ENCODE results near the gene TPSAB1.
"Not testable (repeated sequence)": the region's sequence is repeated elsewhere in the genome, so short reads cannot be mapped to it uniquely, and the experiment has no call there.

TPSAB1 gene

GRCh38 chr16:1244881-1245280 lies 4.4 kb downstream of the TPSAB1 start:
- Histone ChIP-seq H3K79me2 (ENCODE audit: insufficient read depth, low read depth) (no peaks in the 10 kb centered on the region), H3K27me3 (ENCODE audit: insufficient read depth, low read depth) (peaks cover 37% of the 10 kb centered on the region), H4K20me1 (ENCODE audit: insufficient read depth) (no peaks in the 10 kb centered on the region), H2AFZ (ENCODE audit: low read depth) (no peak overlapping the region), H3K4me3 (IDR thresholded peaks at IDR 0.05; ENCODE audit: insufficient read depth, low read depth, low read length) (no peak overlapping the region), H3K36me3 (ENCODE audit: insufficient read depth) (no peaks in the 10 kb centered on the region), H3K4me1 (ENCODE audit: low read depth, poor library complexity, severe bottlenecking) (no peaks in the 10 kb centered on the region), H3K27ac (no peak overlapping the region), H3K4me2 (no peak overlapping the region), H3K9ac (no peak overlapping the region)
- no peak for TF ChIP-seq CTCF (conservative IDR thresholded peaks at IDR 0.05; ENCODE audit: low read depth, low read length)

GRCh38 chr16:1245452-1246020 lies 5.0 kb downstream of the TPSAB1 start:
- Histone ChIP-seq H3K27me3 (ENCODE audit: insufficient read depth, low read depth) (peaks cover 37% of the 10 kb centered on the region), H3K27ac (no peak overlapping the region)

GRCh38 chr16:1247903-1248537 lies 7.5 kb downstream of the TPSAB1 start:
- H3K4me1 ChIP-seq (ENCODE audit: low read depth, poor library complexity, severe bottlenecking); H3K79me2 ChIP-seq (ENCODE audit: insufficient read depth, low read depth); H3K27ac ChIP-seq; H3K9ac ChIP-seq; H2AFZ ChIP-seq (ENCODE audit: low read depth); H3K4me2 ChIP-seq; H3K4me3 ChIP-seq (IDR thresholded peaks at IDR 0.05; ENCODE audit: insufficient read depth, low read depth, low read length); H4K20me1 ChIP-seq (ENCODE audit: insufficient read depth); H3K36me3 ChIP-seq (ENCODE audit: insufficient read depth): not testable (repeated sequence)
- H3K27me3 ChIP-seq (ENCODE audit: insufficient read depth, low read depth), result peaks cover 42% of the 10 kb centered on the region

More at GRCh38 chr16:1245452-1246020, 5.0 kb downstream of the TPSAB1 start:
- Histone ChIP-seq H4K20me1 (ENCODE audit: insufficient read depth) (no peaks in the 10 kb centered on the region), H3K4me3 (IDR thresholded peaks at IDR 0.05; ENCODE audit: insufficient read depth, low read depth, low read length) (no peak overlapping the region), H3K36me3 (ENCODE audit: insufficient read depth) (no peaks in the 10 kb centered on the region), H3K9ac (no peak overlapping the region), H2AFZ (ENCODE audit: low read depth) (no peak overlapping the region), H3K4me1 (ENCODE audit: low read depth, poor library complexity, severe bottlenecking) (no peaks in the 10 kb centered on the region), H3K4me2 (no peak overlapping the region), H3K79me2 (ENCODE audit: insufficient read depth, low read depth) (no peaks in the 10 kb centered on the region)
- TF ChIP-seq CTCF (conservative IDR thresholded peaks at IDR 0.05; ENCODE audit: low read depth, low read length), result no peak

- peaks cover 36% of the 10 kb centered on the region for H3K27me3 ChIP-seq (ENCODE audit: insufficient read depth, low read depth)
- not testable (repeated sequence) for H4K20me1 ChIP-seq (ENCODE audit: insufficient read depth); H3K27ac ChIP-seq; H3K79me2 ChIP-seq (ENCODE audit: insufficient read depth, low read depth); H3K4me1 ChIP-seq (ENCODE audit: low read depth, poor library complexity, severe bottlenecking); H2AFZ ChIP-seq (ENCODE audit: low read depth); H3K36me3 ChIP-seq (ENCODE audit: insufficient read depth); H3K9ac ChIP-seq; H3K4me2 ChIP-seq; H3K4me3 ChIP-seq (IDR thresholded peaks at IDR 0.05; ENCODE audit: insufficient read depth, low read depth, low read length)
These were observed 8.7 kb downstream of the TPSAB1 start for GRCh38 chr16:1249031-1249755.

GRCh38 chr16:1253701-1254364 lies 13.3 kb downstream of the TPSAB1 start:
- H3K27me3 ChIP-seq (ENCODE audit: insufficient read depth, low read depth), result peaks cover 35% of the 10 kb centered on the region
- H3K4me2 ChIP-seq; H3K9ac ChIP-seq; H3K36me3 ChIP-seq (ENCODE audit: insufficient read depth); H3K27ac ChIP-seq; H2AFZ ChIP-seq (ENCODE audit: low read depth); H4K20me1 ChIP-seq (ENCODE audit: insufficient read depth); H3K4me1 ChIP-seq (ENCODE audit: low read depth, poor library complexity, severe bottlenecking); H3K79me2 ChIP-seq (ENCODE audit: insufficient read depth, low read depth); H3K4me3 ChIP-seq (IDR thresholded peaks at IDR 0.05; ENCODE audit: insufficient read depth, low read depth, low read length): not testable (repeated sequence)

GRCh38 chr16:1254821-1255220 lies 14.3 kb downstream of the TPSAB1 start:
- not testable (repeated sequence) for H3K36me3 ChIP-seq (ENCODE audit: insufficient read depth); H3K4me2 ChIP-seq; H3K9ac ChIP-seq; H3K4me1 ChIP-seq (ENCODE audit: low read depth, poor library complexity, severe bottlenecking); H3K27ac ChIP-seq; H2AFZ ChIP-seq (ENCODE audit: low read depth); H4K20me1 ChIP-seq (ENCODE audit: insufficient read depth); H3K79me2 ChIP-seq (ENCODE audit: insufficient read depth, low read depth); H3K4me3 ChIP-seq (IDR thresholded peaks at IDR 0.05; ENCODE audit: insufficient read depth, low read depth, low read length)
- peaks cover 45% of the 10 kb centered on the region for H3K27me3 ChIP-seq (ENCODE audit: insufficient read depth, low read depth)

- peaks cover 52% of the 10 kb centered on the region for H3K27me3 ChIP-seq (ENCODE audit: insufficient read depth, low read depth)
- H3K4me2 ChIP-seq; H3K79me2 ChIP-seq (ENCODE audit: insufficient read depth, low read depth): not testable (repeated sequence)
These were observed 15.0 kb downstream of the TPSAB1 start, which contains the start of gene TPSD1 for GRCh38 chr16:1255276-1256122. TSS of gene TPSD1 (plus strand) at chr16:1256069. CDS start at chr16:1256281, 212 bp downstream.

More at GRCh38 chr16:1255276-1256122, 15.0 kb downstream of the TPSAB1 start, which contains the start of gene TPSD1:
- not testable (repeated sequence) for H3K9ac ChIP-seq; H3K27ac ChIP-seq; H2AFZ ChIP-seq (ENCODE audit: low read depth); H3K4me1 ChIP-seq (ENCODE audit: low read depth, poor library complexity, severe bottlenecking); H4K20me1 ChIP-seq (ENCODE audit: insufficient read depth); H3K36me3 ChIP-seq (ENCODE audit: insufficient read depth); H3K4me3 ChIP-seq (IDR thresholded peaks at IDR 0.05; ENCODE audit: insufficient read depth, low read depth, low read length)
